Breast epithelium (tissue), 3 donors: ENCODE measurements around the gene AK8.

ENCODE experiments used
- POLR2A ChIP-seq: fragments of 450-650 bp; IDR thresholded peaks from one replicate; pipeline ENCODE4 v1.6.1; 2016; ENCODE audit warnings: antibody characterized with exemption, mild to moderate bottlenecking, moderate library complexity
- TF ChIP-seq, protein P1 (sequence below), 3 donors: fragments of 450-650 bp; IDR thresholded peaks; one replicate each; pipeline ENCODE4 v1.5.1; 2016 to 2017; ENCODE audit warnings: antibody characterized with exemption in 3 of 3, mild to moderate bottlenecking in 3 of 3, moderate library complexity in 3 of 3

DNA sequence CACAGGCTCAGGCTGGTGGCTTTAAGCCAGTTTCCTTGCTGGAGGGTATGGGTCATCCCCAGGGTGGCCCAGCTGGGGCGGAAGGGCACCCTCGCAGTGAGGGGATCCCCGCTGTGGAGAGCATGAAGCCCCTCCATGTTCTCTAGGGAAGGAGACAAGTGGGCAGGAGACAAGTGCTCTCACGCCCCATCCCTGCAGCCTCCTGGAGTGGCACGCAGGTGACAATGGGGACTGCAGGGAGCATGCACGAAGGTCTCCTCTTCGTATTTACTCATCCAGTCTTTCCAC, 124.5 kb downstream of the AK8 start:
- TF ChIP-seq, protein P1, sequence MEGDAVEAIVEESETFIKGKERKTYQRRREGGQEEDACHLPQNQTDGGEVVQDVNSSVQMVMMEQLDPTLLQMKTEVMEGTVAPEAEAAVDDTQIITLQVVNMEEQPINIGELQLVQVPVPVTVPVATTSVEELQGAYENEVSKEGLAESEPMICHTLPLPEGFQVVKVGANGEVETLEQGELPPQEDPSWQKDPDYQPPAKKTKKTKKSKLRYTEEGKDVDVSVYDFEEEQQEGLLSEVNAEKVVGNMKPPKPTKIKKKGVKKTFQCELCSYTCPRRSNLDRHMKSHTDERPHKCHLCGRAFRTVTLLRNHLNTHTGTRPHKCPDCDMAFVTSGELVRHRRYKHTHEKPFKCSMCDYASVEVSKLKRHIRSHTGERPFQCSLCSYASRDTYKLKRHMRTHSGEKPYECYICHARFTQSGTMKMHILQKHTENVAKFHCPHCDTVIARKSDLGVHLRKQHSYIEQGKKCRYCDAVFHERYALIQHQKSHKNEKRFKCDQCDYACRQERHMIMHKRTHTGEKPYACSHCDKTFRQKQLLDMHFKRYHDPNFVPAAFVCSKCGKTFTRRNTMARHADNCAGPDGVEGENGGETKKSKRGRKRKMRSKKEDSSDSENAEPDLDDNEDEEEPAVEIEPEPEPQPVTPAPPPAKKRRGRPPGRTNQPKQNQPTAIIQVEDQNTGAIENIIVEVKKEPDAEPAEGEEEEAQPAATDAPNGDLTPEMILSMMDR (IDR thresholded peaks at IDR 0.05): no peak
- no peak for TF ChIP-seq POLR2A
